Right ventricle myocardium inferior (tissue), 1 donor: ENCODE measurements around the gene FAM83C. TPM values are rescaled to one million over a fixed set of nuclear protein-coding genes. Genes with fewer than 3 reads are reported as not detected.

ENCODE experiments used
- ATAC-seq: fragments of 200-7000 bp; cut with Tn5 transposase; one replicate; pipeline ENCODE4 v1.9.1; 2020; ENCODE audit warnings: mild to moderate bottlenecking, moderate library complexity
- DNase-seq: peaks from one replicate; pipeline ENCODE4 v3.0.0; 2021; ENCODE audit errors: missing footprints
- intact Hi-C: fragments of 100-400 bp; cut with DNase I; formaldehyde crosslinking; loops from one replicate; pipeline ENCODE4 v1.11.0; 2022
- total RNA-seq: library from RNA; stranded (reverse); fragmentation: NEBNext Ultra II Directional; extraction: Animal tissue kit (Norgen Biotek cat#: 25700); gene quantifications from one replicate; pipeline ENCODE4 v1.2.1, GENCODE V29; 2021
- donor health status: DM: no; HTN: yes; CAD: no; lungs with severe emphysema.

FAM83C gene
- total RNA-seq, 1 donor from 2014 or later, result not detected

DNA sequence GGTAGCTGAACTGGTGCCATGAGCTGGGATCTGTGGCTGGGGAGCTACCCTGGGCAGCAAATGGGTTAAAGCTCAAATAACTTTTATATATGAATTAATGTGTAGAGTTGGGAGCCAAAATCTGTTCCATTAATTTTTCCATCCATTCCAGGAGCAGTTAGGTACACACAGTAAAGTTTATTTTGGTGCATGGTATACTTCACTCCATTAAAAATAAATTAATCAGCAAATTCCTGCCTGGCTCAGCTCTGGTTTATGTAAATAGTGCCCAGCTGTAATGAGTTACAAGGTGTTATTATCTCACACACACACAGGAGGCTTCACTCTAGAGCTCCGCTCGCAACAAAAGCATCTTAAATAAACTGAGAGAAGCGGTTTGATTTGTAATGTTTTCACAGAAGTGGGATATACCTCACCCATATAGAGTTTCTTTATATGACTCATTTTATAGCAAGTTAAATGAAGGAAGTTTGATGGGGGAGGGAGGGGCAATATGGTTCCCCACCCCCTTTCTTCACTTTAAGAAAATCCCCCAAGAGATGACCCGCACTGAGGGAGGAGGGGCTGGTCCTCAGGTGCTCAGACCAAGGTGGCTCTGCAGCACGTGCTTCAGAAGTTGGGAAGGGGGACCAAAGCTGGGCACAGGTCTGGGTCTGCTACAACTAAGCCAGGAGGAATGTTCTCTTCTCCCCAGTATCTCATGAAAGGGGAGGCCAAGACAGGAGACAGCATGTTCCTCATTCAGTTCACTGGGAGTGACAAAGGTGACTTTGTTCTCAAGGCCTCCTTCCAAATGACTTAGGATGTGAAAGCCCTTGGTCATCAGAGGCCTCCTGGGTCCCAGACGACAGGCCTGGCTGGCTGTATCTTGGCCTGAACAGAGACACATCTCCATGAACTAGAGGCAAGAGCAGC lies 10.5 kb upstream of the FAM83C start:
- ATAC-seq (no peak), DNase-seq (no peak)
- intact Hi-C loops, result no loop called here

GRCh38 chr20:35301426-35301825 lies 9.2 kb upstream of the FAM83C start:
- intact Hi-C loops, result no loop called here
- ATAC-seq (no peak), DNase-seq (no peak)

GRCh38 chr20:35300469-35301262 lies 8.4 kb upstream of the FAM83C start:
- ATAC-seq, result no peak
- intact Hi-C loops, result no loop called here
- no peak for DNase-seq

DNA sequence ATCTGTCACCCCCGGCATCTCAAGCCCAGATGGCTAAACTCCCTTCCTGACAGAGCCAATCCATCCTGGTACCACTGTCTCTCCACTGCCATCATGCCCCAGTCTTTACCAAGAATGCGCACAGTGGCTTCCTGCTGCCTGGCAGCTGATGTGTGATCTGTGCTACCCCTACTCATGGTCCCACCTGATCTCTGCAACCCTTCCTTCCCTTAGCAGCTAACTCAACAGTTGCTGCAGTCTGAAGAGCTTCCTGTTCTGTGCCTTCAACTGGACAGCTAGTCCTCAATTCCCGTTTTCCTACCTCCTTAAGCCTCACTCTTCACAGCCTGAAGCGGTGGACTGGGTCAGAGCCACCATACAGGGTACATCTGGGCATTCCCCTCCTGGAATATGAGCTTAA lies 7.6 kb upstream of the FAM83C start:
- intact Hi-C loops, result no loop called here
- ATAC-seq, result no peak
- no peak for DNase-seq

DNA sequence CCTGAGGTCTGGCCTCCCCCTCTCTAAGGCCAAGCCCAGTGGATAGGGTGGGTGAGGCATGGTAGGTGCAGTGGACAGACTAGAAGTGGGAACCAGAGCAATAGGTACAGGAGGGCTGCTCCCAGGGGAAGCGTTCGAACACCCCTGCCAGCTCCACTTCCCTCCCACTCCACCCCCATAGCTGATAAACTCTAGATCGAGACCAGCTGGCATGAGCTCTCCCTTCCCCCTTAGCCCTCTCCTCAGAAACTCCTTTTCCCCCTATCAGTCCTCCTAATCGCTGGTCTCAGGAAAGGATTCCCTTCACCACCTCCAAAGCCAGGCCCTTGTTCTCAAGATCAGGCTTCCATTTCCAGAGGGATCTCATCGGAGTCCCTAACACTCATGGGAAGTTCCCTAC lies 6.0 kb upstream of the FAM83C start:
- DNase-seq (no peak), ATAC-seq (no peak)
- intact Hi-C loops, result no loop called here

- intact Hi-C loops, result no loop called here
- DNase-seq, result no peak
- no peak for ATAC-seq
These were observed 5.5 kb upstream of the FAM83C start for GRCh38 chr20:35297740-35298139.

DNA sequence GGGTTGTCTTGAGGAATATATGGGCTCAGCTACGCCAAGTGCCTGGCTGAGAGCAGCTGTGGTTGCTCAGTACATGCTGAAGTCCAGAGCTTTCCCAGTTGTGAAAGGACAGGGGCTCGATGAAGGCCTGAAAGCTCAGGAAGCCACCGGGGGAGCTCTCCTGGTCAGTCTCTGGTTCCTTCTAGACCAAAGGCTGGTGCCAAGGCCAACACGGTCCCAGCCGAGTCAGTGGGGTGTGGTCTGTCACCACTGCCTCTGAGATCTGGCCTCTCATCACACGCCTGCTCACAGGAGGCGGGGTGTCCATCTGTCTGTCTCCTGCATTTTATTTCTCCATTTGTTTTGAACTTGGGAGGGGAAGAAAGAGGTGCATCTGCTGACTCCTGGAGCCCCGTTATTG lies 4.9 kb upstream of the FAM83C start:
- DNase-seq (no peak), ATAC-seq (no peak)
- intact Hi-C loops, result no loop called here

DNA sequence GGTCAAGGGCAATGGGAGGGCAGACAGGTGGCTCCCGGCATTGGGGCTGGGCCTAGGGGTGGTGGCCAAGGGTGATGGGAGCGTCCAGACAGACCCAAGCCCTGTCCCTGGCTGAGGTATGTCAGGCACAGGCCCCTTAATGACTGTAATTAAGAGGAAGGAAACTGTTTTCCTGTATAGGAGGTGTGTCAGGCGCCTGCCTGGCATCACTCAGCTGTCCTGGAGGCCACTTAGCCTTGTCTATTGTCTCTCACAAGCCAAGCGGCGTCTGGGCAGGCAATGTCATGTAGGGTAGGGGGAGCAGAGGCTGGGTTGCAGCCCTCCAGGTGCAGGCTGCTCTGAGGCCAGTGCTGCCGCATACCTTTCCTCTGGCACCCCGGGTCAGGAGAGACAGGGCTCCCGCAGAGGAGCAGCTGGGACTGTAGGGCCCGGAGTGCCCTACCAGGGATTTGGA lies 3.9 kb upstream of the FAM83C start:
- DNase-seq (no peak), ATAC-seq (no peak)
- intact Hi-C loops, result no loop called here

GRCh38 chr20:35295674-35296073 lies 3.4 kb upstream of the FAM83C start:
- DNase-seq, result no peak
- intact Hi-C loops, result no loop called here

DNA sequence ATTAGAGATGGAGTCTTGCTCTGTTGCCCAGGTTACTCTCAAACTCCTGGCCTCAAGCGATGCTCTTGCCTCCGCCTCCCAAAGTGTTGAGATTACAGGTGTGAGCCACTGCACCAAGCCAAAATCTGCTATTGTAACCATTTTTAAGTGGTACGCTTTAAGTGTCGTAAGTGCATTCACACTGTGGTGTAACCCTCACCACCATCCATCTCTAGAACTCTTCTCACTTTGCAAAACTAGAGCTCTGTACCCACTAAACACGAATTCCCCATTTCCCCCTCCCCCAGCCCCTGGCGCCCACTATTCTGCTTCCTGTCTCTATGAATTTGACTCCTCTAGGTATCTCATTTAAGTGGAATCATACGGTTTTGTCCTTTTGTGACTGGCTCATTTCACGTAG lies 2.8 kb upstream of the FAM83C start:
- no peak for ATAC-seq
- DNase-seq, result no peak
- intact Hi-C loops, result no loop called here

More at GRCh38 chr20:35295674-35296073, 3.4 kb upstream of the FAM83C start:
- ATAC-seq, result no peak

- ATAC-seq (no peak), DNase-seq (no peak)
- intact Hi-C loops, result no loop called here
These were observed 2.1 kb upstream of the FAM83C start for GRCh38 chr20:35294293-35294685.

DNA sequence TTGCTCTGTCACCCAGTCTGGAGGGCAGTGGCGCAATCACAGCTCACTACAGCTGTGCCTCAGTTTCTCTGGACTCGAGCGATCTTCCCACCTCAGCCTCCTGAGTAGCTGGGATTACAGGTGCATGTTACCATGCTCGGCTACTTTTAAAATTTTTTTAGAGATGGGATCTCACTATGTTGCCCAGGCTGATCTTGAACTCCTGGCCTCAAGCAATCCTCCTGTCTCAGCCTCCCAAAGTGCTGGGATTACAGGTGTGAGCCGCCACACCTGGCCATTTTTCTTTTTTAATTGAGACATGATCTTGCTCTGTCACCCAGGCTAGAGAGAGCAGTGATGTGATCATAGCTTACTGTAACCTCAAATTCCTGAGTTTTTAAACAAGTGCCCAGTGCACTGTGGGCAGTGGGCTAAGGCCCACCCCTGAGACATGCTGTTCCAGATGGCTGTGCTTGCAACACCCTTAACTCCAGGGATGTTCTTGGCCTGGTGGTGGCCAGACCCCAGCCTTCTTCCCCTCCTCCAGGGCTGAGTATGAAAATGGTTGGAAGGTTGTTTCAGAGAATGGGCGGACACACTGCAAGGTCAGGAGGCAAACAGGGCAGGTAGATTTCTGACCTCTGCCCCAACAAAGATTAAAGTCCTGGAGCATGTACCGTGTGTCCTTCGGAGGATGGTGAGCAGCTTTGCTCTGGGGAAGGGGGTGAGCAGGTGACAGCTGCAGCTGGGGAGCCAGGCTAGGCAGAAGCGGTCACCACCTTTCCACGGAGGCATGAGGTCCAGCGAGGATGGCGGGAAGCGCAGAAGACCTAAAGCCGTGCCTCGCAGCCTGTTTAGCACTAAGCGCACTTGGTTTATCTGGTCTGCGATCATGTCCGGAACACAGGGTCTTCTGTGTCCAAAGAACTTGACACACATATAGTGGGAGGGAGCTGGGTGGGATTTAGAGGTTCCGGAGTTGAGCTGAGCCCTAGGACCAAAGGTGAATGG lies 1.4 kb upstream of the FAM83C start:
- DNase-seq (no peak), ATAC-seq (no peak)
- intact Hi-C loops, result no loop called here

- no peak for ATAC-seq
- intact Hi-C loops, result no loop called here
- no peak for DNase-seq
These were observed 470 bp upstream of the FAM83C start for GRCh38 chr20:35292504-35293285.

GRCh38 chr20:35290887-35291417 lies 1.3 kb downstream of the FAM83C start:
- intact Hi-C loops, result no loop called here
- DNase-seq, result no peak
- ATAC-seq, result no peak

GRCh38 chr20:35290186-35290886 lies 1.9 kb downstream of the FAM83C start:
- intact Hi-C loops, result no loop called here
- DNase-seq (no peak), ATAC-seq (no peak)

GRCh38 chr20:35288325-35289060 lies 3.7 kb downstream of the FAM83C start:
- no peak for DNase-seq
- intact Hi-C loops, result no loop called here

More at GRCh38 chr20:35288325-35289060, 3.7 kb downstream of the FAM83C start:
- no peak for ATAC-seq
